Inflammatory macrophage treated with lipopolysaccharide for 4 hours (primary cell): ENCODE measurements around the gene DQX1.
"Not testable (repeated sequence)": the region's sequence is repeated elsewhere in the genome, so short reads cannot be mapped to it uniquely, and the experiment has no call there.

Source experiments
- DNase-seq: peaks from one replicate; pipeline ENCODE4 v3.0.0-alpha.2; 2020

Gene DQX1

DNA sequence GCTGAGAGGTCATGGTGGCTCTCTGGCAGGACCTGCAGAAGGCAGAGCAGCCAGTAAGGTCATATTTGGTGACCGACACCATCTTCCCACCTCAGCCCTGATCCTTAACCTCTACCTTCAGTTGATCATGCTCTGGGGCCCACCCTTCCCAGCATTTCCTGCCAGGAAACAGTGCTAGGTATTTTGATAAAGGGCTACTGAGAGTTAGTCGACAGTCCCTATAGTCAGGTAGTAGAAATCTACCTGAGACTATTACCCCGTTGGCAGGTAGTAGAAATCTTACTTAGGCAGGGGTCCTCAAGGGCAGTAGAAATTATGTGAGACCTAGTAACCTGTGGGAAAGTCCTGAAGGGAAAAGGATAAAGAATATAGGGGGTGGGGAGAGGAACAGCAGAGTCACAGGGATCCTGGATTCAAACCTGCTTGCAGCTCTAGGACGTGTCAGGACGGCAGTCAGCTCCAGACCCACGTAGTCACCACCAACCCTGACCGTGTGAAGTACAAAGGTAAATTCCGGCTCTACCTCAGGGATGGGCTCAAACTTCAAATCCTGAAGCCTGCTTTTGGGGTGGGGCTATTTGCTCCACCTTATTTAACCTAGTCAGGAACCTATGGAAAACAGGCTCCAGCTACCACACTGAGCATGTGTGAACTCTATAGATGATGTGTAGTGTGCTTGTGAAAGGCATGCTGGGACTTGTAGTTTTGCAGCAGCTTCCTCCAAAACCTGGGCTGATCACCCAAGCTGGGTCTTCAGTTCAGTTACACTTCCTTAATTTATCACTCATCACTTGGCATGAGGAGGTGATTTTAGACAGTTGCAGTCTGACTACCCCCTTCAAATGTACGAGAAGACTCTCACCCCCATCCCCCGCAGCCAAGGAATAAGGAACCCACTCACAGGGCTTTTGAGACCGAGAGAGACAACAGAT is at the start of gene DQX1:
TSS of gene DQX1 (minus strand) at position 515 of the 932 bp plus-strand sequence. CDS start at position 13, 502 bp downstream.
- peak; percentile 73 for DNase-seq

- no peak for DNase-seq
These were observed 49.3 kb upstream of the DQX1 start for GRCh38 chr2:74575320-74575719.

DNA sequence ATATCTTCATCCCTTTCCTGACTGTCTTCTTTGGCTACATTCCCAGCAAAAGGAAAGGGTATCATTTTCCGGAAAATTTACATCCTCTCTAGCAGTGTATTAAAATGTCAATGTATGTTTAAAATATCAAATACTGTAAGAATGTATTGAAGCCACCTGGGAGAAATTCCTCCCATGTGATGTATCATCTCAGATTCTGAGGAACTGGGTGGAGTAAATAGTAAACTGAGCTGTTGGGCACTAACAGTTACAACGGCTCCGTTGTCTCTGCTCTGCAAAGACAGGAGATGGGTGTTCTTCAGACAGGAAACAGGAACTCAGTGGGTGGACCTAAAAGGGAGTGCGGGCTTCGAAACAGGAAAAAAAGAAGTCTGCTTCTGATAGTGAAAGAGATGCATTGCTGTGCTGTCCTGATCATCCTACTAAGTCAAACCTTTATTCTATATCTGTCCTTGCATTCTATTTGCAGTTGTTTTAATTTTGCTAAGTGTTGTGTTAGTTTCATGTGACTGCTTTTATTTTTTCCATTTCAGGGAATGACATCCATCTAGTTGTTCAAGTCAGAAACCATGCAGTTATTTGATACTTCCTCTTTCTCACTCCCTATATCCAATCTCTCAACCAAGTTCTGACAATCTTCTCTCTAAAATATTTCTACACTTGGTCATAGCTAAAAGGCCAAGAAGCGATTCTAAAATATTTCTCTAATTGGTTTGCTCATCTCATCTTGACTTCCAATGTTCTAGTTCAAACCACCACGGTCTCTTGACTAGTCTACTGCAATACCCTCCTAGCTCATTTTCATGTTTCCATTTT is 47.9 kb upstream of the DQX1 start:
- peak; percentile 85 for DNase-seq

- no peak for DNase-seq
These were observed 46.3 kb upstream of the DQX1 start for GRCh38 chr2:74572178-74572925.

DNA sequence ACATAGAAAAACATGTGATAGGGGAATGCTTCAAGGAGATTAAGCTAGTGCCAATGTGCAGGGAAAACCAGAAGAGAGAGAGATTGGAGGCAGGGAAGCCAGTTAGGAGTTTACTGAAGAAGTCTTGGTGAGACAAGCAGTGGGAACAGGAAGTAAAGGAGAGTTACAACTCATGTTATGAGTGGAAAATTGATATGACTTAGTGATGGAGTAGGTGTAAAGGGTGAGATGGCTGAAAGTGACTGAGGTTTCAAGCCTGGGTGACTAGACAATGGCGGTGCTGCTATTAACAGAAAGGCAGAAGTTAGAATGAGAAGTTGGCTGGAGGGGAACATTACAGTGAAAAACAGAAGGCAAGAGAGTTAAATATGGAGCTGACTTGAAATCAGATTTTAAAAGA is 45.0 kb upstream of the DQX1 start:
- peak; percentile 77 for DNase-seq

DNA sequence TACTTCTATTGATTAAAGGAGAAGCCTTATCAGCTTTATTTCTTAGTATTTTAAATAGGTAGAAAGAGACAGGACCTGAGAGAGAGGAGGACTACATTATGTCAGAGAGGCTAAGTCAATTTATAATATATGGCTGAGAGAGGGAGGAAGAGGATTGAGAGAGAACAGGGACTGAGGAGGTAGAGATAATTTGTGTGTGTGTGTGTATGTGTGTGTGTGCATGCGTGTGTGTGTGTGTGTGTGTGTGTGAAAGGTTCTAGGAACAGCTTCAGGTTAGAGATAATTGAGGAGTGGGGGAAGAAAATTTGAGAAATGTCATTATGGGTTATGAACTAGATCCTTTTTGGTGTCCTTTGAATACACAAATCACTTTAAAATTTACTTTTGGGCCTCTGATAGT is 43.7 kb upstream of the DQX1 start:
- no peak for DNase-seq

GRCh38 chr2:74567881-74568280 is 41.9 kb upstream of the DQX1 start:
- peak; percentile 74 for DNase-seq

DNA sequence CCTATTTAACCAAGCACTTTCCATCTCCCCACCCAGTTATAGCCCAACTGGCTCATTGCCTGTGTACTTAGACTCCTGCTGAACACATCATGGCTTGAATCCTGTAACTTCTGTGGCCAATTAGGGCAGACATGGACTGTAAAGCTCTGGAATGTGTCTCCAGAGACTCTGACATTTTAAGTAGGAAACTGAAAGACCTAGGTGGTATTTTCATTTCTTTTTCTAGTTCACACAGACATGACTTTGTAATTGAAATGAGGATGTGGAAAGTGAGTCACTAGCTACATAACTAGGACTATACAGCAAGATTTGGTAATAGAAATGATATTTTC is 40.7 kb upstream of the DQX1 start:
- peak; percentile 89 for DNase-seq

DNA sequence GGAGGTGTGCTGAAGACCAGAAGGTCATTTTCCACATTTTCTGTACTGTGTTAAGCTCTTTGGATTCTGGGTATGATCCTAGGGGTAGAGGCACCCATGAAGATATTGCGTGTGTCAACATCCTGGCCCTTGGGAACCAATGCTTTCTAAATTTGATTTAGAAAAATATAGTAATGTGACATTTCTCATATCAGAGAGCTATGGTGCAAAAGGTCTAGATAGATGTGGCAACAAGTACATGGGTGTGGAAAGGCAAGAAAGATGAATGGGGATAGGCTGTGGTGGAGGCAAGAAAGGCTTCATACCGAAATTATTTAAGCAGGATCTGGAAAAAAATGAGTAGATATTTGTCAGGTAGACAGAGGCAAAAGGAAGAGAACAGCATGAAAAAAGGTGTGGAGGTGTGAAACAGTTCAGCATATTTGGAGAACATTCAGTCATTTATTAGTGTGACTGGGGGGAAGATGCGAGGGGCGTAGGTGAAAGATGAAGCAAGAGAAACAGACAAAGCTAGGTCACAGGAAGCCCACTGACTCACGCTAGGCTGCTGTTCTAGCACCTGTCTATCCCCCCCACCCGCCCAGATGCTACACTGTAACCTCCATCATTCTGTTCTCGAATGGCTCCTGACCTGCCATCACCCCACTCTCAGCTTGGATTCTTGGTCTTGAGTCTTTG is 40.2 kb upstream of the DQX1 start:
- DNase-seq, result peak; percentile 61

DNA sequence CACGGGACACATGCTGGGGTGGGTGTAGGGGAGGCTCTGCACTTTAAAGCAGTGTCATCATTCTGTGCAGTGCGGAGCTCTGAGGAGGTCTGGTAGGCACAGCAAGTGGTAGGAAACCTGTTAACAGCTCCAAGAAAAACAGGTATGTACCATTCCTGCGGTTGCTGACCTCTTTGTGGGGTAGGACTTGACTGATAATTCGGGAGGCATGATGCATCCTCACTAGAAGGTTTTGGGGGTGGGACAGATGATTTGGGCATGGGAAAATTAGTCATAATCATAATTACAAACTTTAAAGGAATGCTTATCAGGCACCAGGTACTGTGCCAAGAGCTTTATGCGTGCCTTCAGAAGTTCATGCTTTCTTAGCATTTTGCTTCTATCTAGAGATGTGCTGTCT is 38.2 kb upstream of the DQX1 start:
- DNase-seq, result no peak

DNA sequence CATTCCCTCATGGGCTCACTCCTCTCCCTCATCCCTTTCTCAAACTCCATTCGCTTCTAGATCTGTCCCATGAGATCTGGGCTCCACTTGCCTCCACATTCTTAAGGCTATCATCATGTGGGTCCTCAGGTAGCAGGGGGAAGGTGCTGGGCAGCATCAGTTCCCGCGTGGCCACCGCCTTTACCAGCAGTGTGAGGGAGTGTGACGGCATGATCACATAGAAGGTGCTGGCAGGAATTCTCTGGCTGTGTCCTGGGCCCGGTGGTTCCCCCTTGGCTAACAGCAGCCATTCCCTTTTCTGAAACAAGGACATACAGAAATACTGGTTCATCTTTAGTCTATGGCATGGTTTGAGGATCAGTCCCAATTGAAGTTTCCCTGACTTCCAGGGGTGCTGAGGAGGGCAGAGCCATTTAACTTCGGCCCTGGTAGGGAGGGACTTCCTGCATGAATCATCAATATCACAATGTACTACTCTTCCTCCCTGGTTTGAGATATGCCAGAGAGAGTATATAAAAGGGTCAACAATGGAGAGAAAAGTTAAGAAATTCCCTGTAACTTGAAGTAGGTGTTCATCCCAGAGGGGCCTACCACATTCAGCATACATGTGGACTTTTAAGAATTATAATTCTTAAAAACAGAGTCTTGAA is 36.2 kb upstream of the DQX1 start:
- no peak for DNase-seq

DNA sequence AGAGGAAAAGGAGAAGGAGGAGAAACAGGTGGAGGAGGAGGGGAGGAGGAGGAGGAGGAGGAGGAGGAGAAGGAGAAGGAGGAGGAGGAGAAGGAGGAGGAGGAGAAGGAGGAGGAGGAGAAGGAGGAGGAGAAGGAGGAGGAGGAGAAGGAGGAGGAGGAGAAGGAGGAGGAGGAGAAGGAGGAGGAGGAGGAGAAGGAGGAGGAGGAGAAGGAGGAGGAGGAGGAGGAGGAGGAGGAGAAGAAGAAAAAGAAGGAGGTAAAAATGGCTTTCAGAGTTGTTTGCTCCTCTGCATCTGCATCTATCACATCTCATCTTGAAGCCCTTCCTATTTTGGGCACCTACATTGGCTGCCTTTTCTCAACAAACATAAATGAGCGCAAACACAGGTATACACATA is 35.0 kb upstream of the DQX1 start:
- not testable (repeated sequence) for DNase-seq

DNA sequence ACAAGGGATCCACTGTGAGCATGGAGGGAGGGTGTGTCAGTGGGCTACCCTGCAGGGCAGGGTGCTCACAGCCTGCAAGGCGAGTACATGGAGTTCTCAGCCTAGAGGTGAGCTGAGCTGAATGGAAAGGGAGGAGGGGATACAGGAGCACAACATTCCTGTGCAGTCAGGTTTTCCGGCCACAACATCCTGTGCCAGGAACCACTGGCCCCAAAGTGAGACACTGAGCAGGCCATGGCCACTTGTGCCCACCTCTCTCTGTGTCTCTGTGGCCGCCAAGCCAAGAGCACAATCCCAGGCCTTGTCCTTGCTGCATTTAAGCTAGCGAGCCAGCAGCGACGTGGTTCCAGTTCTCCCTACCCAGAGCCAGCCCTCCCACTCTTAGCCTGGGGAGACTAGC is 34.6 kb upstream of the DQX1 start:
- DNase-seq, result no peak

DNA sequence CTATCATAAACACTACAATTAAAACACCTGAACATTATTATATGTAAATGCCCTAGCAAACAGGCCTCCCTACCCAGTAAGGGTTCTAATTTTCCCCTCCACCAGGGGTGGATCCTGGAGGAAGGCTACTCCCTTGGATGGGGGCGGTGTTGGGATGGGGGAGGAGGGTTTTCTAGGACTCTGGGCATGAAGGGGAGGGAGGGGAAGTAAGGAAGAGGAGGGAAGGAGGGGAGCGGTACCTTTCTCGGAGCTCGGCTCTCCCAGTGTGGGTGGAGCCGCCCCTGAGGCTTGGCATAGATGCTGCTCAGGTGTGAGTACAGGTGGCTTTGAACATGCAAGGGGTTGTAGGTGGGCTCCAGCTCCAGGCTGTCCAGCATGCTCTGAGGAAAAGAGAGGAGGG is 33.9 kb upstream of the DQX1 start:
- no peak for DNase-seq

DNA sequence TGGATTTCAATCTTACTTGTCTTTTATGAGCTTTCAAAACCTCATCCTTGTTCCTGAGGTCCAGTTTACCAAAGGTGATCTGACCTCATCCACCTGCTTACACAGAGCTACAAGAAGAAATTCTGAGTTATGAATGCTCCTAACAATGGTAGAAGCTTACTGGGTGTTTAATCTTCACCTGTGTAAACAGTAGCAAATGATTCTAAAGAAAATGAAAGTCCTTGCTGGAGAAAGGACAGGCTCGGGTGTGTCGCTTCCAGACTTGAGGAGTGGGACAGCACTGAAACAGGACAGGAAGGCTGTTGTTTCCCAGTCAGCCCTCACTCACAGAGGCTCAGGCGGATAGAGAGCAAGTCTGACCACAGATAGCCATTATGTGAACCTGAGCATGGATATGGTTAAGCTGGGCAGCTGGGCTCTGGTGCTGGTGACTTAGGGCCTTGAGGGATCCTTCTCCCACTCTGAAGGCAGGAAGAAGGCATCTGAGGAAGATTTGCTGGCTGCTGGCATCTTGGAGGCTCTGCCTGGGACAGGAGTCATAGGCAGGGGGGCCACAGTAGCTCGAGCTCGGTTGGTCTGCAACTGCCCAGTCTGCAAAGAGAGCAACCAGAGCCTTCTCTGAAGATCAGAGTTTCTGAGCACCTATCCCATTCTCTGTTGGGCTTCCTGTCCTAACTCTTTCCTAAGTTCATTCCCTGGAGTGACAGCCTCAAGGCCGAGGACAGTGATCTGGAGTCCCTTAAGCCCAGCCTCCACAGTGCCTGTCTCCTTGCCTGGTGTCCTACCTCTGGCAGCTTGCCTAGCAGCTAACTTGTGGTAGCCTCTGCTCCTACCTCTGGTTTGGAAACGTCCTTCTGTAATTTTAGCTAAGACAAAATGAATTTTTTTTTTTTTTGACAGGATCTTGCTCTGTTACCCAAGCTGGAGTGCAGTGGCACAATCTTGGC is 32.5 kb upstream of the DQX1 start:
- no peak for DNase-seq

- no peak for DNase-seq
These were observed 30.9 kb upstream of the DQX1 start for GRCh38 chr2:74556831-74557370.

DNA sequence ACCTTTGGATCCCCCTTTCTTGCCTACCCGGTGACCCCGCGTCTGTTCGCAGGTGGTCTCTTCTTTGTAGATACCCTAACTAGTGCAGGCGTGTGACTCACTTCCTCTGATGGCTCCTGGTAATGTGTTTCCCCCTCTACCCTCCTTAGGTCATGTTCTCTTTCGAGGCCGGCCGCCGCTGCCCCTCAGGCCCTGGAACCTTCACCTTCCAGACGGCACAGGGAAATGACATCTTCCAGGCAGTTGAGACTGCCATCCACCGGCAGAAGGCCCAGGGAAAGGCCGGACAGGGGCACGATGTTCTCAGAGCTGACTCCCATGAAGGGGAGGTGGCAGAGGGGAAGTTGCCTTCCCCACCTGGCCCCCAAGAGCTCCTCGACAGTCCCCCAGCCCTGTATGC is 30.1 kb upstream of the DQX1 start:
- no peak for DNase-seq

- DNase-seq, result peak; percentile 66
These were observed 29.6 kb upstream of the DQX1 start for GRCh38 chr2:74555610-74556103.

GRCh38 chr2:74554820-74555531 is 28.9 kb upstream of the DQX1 start:
- DNase-seq, result peak; percentile 44
